ENCODE data around the gene FAM221B. TPM values are rescaled to one million over a fixed set of nuclear protein-coding genes. Genes with fewer than 3 reads are reported as not detected.

The FAM221B gene
- total RNA-seq, 4 donors from 2014 or later = not detected

DNA sequence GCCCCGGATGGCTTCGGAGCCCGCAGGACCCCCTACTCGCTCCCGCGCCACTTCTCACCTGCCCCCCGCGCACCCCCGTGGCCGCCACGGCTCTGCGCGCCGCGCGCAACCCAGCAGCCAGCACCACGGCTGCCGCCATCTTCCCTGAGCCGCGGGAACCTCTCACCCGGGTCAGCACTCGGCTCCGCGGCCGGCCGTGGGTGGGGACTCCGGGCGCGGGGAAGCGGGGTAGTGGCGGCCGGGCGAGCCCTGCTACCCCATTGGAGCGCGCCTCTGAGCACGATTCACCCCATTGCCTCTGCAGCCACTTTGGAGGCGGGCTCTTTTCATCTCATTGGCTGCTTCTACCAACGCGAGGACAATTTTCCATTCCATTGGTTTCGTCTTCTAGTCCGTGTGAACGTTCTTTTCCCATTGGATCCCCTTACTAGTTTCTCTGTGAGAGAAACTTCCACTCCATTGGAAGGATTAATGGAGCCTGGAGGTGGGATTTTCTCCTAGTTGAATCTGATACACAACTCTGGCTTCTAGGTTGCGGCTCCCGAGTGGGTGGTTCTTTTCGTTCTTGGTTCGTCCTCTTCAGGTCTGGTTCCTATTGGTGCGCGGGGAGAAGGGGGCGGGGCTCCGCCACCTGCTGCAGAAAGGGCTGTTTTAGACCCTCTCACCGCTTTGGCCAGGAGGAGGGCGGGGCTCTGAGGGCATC lies 13.5 kb downstream of the FAM221B start, which contains the start of gene HINT2:
Gene HINT2, minus strand, starts transcription at position 202 of the 703 bp plus-strand sequence. Its CDS starts 63 bp downstream, at position 139.
- no peaks in the 10 kb centered on the region for H3K9me3 ChIP-seq
- intact Hi-C loops (cut with DNase I; ENCODE audit: low total_unique reads) = loop anchor here (1.0 to 10.0 kb wide), 6 partner anchors 14 to 820 kb away; partner anchors contain the start of genes ATOSB, CCDC107, CREB3 and RMRP
- TF ChIP-seq POLR2A (IDR thresholded peaks at IDR 0.05) = peak; percentile 92 to 94
- TF ChIP-seq, protein P1, sequence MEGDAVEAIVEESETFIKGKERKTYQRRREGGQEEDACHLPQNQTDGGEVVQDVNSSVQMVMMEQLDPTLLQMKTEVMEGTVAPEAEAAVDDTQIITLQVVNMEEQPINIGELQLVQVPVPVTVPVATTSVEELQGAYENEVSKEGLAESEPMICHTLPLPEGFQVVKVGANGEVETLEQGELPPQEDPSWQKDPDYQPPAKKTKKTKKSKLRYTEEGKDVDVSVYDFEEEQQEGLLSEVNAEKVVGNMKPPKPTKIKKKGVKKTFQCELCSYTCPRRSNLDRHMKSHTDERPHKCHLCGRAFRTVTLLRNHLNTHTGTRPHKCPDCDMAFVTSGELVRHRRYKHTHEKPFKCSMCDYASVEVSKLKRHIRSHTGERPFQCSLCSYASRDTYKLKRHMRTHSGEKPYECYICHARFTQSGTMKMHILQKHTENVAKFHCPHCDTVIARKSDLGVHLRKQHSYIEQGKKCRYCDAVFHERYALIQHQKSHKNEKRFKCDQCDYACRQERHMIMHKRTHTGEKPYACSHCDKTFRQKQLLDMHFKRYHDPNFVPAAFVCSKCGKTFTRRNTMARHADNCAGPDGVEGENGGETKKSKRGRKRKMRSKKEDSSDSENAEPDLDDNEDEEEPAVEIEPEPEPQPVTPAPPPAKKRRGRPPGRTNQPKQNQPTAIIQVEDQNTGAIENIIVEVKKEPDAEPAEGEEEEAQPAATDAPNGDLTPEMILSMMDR (IDR thresholded peaks at IDR 0.05 in 4 of 5, conservative IDR thresholded peaks at IDR 0.05 in 1 of 5) = peak in 1 of 5 experiments; percentile 3

DNA sequence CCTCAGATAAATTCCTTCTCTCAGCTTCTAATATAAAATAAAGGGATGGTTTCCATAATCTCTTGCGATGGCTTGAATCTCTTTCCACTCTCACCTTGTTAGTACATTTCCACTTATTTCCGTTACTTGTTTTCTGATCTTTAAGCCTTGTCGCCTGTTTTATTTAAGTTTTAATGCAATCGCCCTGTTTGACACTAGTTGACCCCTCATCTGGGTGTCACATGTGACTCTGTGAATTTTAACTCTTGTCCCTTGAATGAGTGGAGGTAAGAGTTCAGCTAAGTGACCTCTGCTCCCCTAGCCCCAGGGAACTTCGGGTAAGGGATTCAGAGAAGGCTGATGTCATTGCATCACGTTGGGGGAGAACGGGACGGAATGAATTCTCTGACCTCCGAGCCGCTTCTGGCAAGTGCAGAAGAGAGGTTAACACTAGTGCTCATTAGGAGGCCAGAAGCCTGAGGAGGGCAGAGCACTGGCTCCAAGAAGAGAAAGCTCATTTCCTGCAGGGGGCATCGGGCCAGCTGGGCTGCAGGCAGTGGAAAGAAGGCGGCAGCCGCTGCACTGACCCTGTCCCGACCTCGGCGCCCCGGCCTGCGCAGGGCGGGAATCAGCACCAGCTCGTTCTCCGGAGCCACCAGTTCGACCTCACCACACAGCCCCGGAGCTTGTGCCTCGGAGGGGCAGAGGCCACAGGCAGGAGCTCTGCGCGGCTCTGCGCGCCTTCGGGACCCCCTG lies 14.3 kb downstream of the FAM221B start:
- in situ Hi-C loops (cut with MboI; ENCODE audit: low sequenced_read_pairs in 4 of 4) = no loop called here
- intact Hi-C loops (cut with DNase I; ENCODE audit: low total_unique reads) = loop anchor here (5.0 to 10.0 kb wide), 4 partner anchors 157 to 819 kb away; partner anchors contain the start of genes ATOSB, CCDC107 and RMRP
- Histone ChIP-seq H3K4me3 (peak overlapping the region; percentile 78 to 93 (median 84)), H3K27me3 (no peaks in the 10 kb centered on the region), H3K4me1 (peaks cover 30 to 34% of the 10 kb centered on the region in 2 donors), H3K36me3 (peaks cover 0 to 5% of the 10 kb centered on the region in 2 donors), H3K27ac (peak overlapping the region; percentile 95 to 98 (median 96)), H3K9me3 (no peaks in the 10 kb centered on the region)
- ATAC-seq (peak; percentile 18 to 24), DNase-seq (peak in 1 of 2 donors; percentile 64)
- no peak for TF ChIP-seq POLR2A (IDR thresholded peaks at IDR 0.05)
- TF ChIP-seq, protein P1 (IDR thresholded peaks at IDR 0.05 in 4 of 5, conservative IDR thresholded peaks at IDR 0.05 in 1 of 5) = peak in 3 of 5 experiments; percentile 5 to 33 (median 16)

More for the DNA sequence above, 13.5 kb downstream of the FAM221B start, which contains the start of gene HINT2:
- Histone ChIP-seq H3K27ac (peak within 1 kb of the TSS; percentile 95 to 98 (median 96)), H3K4me1 (peaks cover 30 to 34% of the 10 kb centered on the region in 2 donors), H3K4me3 (peak within 1 kb of the TSS; percentile 78 to 93 (median 84)), H3K27me3 (no peaks in the 10 kb centered on the region), H3K36me3 (peaks cover 0 to under 1% of the 10 kb centered on the region in 2 donors)
- peak; percentile 95 to 98 for DNase-seq
- in situ Hi-C loops (cut with MboI; ENCODE audit: low sequenced_read_pairs in 4 of 4) = no loop called here
- peak; percentile 87 to 95 for ATAC-seq

DNA sequence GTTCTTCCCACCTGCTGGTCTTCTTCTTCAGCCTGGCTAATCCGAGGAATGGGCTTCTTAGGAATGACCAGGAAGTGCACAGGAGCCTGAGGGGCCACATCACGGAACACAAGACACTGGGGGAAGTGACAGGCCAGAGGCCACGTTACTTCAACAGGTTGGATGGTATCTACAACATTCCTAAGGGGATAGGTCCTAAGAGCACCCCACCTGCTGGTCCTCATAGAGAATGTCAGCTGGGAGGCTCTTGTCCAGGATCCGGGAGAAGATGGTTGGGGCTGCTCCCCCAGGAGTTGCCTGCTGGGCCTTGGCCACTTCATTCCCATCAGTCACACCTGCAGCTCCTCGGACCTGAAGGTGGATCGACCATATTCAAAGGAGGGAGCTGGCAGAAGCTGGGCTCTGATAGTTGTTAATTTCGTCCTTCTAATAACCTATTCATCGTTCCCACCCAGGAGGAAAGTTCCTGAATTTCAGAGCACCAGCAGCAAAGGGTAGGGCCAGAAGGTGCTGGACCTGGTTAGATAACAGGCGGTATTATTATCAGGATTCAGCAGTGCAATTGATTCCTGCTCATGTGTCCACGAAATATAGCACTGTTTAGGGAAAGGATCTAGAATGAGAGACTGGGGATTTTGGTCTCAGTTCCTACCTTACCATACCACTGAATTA lies 15.0 kb downstream of the FAM221B start:
- peaks cover 0 to 10% of the 10 kb centered on the region in 2 donors for H3K36me3 ChIP-seq
- no peak for TF ChIP-seq POLR2A (IDR thresholded peaks at IDR 0.05)
- TF ChIP-seq, protein P1 (IDR thresholded peaks at IDR 0.05 in 4 of 5, conservative IDR thresholded peaks at IDR 0.05 in 1 of 5) = peak in 2 of 5 experiments; percentile 27 to 30
- no peaks in the 10 kb centered on the region for H3K9me3 ChIP-seq
- H3K27ac ChIP-seq = peak overlapping the region; percentile 95 to 98 (median 96)
- in situ Hi-C loops (cut with MboI; ENCODE audit: low sequenced_read_pairs in 4 of 4) (no loop called here), intact Hi-C loops (cut with DNase I; ENCODE audit: low total_unique reads) (loop anchor here (5.0 to 10.0 kb wide), 4 partner anchors 156 to 819 kb away; partner anchors contain the start of genes ATOSB, CCDC107 and RMRP)
- H3K4me1 ChIP-seq = peaks cover 30 to 34% of the 10 kb centered on the region in 2 donors
- DNase-seq (no peak), ATAC-seq (no peak)
- H3K27me3 ChIP-seq = no peaks in the 10 kb centered on the region
- no peak overlapping the region for H3K4me3 ChIP-seq

DNA sequence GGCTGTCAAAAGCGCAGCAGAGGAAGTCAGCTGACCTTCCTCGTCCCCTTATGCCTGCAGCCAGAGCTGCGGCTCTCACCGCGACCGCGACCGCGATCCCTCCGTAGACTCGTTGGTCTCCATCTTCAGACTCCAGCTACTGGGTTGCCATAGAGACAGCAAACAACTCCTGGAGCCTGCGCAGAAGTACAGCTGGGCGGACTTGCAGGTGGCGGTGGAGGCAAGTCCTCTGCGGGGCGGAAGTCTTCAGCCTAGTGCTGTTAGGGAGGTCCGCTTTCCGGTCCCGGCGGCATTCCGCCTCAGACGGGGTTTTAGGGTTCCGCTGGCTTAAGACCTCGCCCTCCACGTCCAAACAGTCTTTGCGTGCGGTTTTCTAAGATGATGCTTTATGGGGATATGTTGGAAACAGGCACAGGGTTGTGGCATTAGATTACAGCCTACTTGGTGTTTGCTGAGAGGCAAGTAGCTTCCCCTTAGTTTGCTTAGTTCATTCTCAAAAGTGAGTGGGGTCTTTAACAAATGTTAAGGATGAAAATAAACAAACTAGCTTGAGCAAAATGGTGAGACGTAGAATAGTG lies 16.4 kb downstream of the FAM221B start, which contains the start of gene SPAG8:
Gene SPAG8, minus strand, starts transcription at position 238 of the 578 bp plus-strand sequence. Its CDS starts 115 bp downstream, at position 123.
- Histone ChIP-seq H3K9me3 (no peaks in the 10 kb centered on the region), H3K27me3 (no peaks in the 10 kb centered on the region), H3K27ac (peak within 1 kb of the TSS; percentile 95 to 98 (median 96)), H3K36me3 (peaks cover 0 to 25% of the 10 kb centered on the region in 2 donors), H3K4me3 (peak within 1 kb of the TSS; percentile 53 to 60 (median 59)), H3K4me1 (peaks cover 30 to 34% of the 10 kb centered on the region in 2 donors)
- peak; percentile 50 to 60 for ATAC-seq
- intact Hi-C loops (cut with DNase I; ENCODE audit: low total_unique reads) (loop anchor here (1.0 to 10.0 kb wide), 5 partner anchors 21 to 817 kb away; partner anchors contain the start of genes ATOSB, CCDC107, NPR2 and RMRP), in situ Hi-C loops (cut with MboI; ENCODE audit: low sequenced_read_pairs in 4 of 4) (no loop called here)
- TF ChIP-seq POLR2A (IDR thresholded peaks at IDR 0.05) = no peak
- TF ChIP-seq, protein P1 (IDR thresholded peaks at IDR 0.05 in 4 of 5, conservative IDR thresholded peaks at IDR 0.05 in 1 of 5) = no peak
- peak; percentile 89 to 95 for DNase-seq
